ENCODE results near the gene TMEM151B. TPM values are rescaled to one million over a fixed set of nuclear protein-coding genes. Genes with fewer than 3 reads are reported as not detected.

TMEM151B gene
- total and polyA plus RNA-seq, 2 of the 13 experiments (the other 11 are each of a cell fraction or from before 2014, with no cell fraction given), result not detected

DNA sequence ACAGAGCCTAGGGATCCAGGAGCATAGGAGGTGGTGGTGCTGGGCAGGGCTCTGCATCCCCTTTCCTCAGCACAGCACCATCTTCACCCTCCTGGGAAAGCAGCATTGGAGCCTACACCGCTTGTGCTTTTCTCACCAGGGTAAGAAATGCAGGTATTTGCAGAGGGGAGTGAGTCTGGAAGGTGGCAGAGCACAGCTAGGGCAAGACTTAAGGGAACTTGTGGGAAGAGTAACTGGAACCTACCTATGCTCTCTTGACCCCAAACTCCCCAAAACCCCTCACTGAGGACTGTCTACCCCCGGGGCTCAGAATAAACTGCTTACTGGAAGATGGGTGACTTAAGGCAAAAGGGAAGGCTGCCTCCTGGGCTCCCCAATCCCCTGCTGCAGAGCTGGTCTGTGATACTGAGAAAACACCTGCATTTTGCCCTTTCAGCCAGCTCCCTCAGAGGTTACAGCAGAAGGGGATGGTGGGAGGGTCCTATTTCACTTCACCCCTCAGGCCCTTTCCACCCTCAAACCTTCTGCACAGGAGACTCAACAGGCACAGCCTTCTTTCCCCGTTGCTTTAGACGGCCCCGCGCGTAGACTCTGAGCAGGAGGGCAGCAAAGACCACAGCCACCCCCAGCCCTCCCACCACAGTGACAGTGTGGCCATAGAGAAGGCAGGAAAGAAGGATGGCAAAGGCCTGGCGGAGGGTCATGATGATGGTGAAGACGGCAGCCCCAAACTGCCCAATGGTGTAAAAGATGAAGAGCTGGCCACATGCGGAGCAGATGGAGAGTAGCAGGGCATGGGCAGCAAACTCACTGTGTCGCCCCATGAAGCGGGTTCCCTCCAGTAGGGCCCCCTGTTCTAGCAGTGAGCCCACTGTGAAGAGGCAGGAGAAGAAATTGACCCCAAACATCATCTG is 15.8 kb upstream of the TMEM151B start (continued):
- TF ChIP-seq, protein P1, sequence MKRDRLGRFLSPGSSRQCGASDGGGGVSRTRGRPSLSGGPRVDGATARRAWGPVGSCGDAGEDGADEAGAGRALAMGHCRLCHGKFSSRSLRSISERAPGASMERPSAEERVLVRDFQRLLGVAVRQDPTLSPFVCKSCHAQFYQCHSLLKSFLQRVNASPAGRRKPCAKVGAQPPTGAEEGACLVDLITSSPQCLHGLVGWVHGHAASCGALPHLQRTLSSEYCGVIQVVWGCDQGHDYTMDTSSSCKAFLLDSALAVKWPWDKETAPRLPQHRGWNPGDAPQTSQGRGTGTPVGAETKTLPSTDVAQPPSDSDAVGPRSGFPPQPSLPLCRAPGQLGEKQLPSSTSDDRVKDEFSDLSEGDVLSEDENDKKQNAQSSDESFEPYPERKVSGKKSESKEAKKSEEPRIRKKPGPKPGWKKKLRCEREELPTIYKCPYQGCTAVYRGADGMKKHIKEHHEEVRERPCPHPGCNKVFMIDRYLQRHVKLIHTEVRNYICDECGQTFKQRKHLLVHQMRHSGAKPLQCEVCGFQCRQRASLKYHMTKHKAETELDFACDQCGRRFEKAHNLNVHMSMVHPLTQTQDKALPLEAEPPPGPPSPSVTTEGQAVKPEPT (CRISPR knock-in tag; IDR thresholded peaks at IDR 0.05; ENCODE audit: low read depth), result no peak
- no peak for TF ChIP-seq YEATS2 (CRISPR knock-in tag; IDR thresholded peaks at IDR 0.05; ENCODE audit: borderline replicate concordance)
- TF ChIP-seq SMAD1 (CRISPR knock-in tag; IDR thresholded peaks at IDR 0.05; ENCODE audit: borderline replicate concordance, low read depth), result no peak
- TF ChIP-seq MAF1 (CRISPR knock-in tag; IDR thresholded peaks at IDR 0.05; ENCODE audit: borderline replicate concordance), result no peak
- TF ChIP-seq ZMYM4 (CRISPR knock-in tag; IDR thresholded peaks at IDR 0.05), result no peak
- TF ChIP-seq BRCA1 (CRISPR knock-in tag; IDR thresholded peaks at IDR 0.05), result no peak
- TF ChIP-seq, protein P2, sequence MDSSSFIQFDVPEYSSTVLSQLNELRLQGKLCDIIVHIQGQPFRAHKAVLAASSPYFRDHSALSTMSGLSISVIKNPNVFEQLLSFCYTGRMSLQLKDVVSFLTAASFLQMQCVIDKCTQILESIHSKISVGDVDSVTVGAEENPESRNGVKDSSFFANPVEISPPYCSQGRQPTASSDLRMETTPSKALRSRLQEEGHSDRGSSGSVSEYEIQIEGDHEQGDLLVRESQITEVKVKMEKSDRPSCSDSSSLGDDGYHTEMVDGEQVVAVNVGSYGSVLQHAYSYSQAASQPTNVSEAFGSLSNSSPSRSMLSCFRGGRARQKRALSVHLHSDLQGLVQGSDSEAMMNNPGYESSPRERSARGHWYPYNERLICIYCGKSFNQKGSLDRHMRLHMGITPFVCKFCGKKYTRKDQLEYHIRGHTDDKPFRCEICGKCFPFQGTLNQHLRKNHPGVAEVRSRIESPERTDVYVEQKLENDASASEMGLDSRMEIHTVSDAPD (CRISPR knock-in tag; IDR thresholded peaks at IDR 0.05), result no peak
- no peak; the same call in 1 of the 2 replicates for TF ChIP-seq POGZ (CRISPR knock-in tag; IDR thresholded peaks at IDR 0.05)
- no peak for TF ChIP-seq JUN (CRISPR knock-in tag; IDR thresholded peaks at IDR 0.05)
- no peak for TF ChIP-seq HNRNPLL (IDR thresholded peaks at IDR 0.05; ENCODE audit: low read depth, low read length, poor library complexity, severe bottlenecking)
- TF ChIP-seq ZC3H4 (CRISPR knock-in tag; IDR thresholded peaks at IDR 0.05; ENCODE audit: borderline replicate concordance), result peak; percentile 93; the same call in 1 of the 2 replicates
- no peak for TF ChIP-seq ZNF367 (CRISPR knock-in tag; IDR thresholded peaks at IDR 0.05; ENCODE audit: borderline replicate concordance)
- no peak for TF ChIP-seq HNF4A (CRISPR knock-in tag; IDR thresholded peaks at IDR 0.05)
- TF ChIP-seq ZNF256 (CRISPR knock-in tag; conservative IDR thresholded peaks at IDR 0.05), result no peak
- no peak for TF ChIP-seq ZKSCAN5 (CRISPR knock-in tag; IDR thresholded peaks at IDR 0.05)
- TF ChIP-seq, protein P3, sequence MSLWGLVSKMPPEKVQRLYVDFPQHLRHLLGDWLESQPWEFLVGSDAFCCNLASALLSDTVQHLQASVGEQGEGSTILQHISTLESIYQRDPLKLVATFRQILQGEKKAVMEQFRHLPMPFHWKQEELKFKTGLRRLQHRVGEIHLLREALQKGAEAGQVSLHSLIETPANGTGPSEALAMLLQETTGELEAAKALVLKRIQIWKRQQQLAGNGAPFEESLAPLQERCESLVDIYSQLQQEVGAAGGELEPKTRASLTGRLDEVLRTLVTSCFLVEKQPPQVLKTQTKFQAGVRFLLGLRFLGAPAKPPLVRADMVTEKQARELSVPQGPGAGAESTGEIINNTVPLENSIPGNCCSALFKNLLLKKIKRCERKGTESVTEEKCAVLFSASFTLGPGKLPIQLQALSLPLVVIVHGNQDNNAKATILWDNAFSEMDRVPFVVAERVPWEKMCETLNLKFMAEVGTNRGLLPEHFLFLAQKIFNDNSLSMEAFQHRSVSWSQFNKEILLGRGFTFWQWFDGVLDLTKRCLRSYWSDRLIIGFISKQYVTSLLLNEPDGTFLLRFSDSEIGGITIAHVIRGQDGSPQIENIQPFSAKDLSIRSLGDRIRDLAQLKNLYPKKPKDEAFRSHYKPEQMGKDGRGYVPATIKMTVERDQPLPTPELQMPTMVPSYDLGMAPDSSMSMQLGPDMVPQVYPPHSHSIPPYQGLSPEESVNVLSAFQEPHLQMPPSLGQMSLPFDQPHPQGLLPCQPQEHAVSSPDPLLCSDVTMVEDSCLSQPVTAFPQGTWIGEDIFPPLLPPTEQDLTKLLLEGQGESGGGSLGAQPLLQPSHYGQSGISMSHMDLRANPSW (CRISPR knock-in tag; IDR thresholded peaks at IDR 0.05; ENCODE audit: borderline replicate concordance), result no peak
- TF ChIP-seq NFE2 (CRISPR knock-in tag; IDR thresholded peaks at IDR 0.05), result no peak
- no peak; the same call in 1 of the 2 replicates for TF ChIP-seq HNRNPL (IDR thresholded peaks at IDR 0.05; ENCODE audit: low read depth, low read length)
- TF ChIP-seq ZNF747 (CRISPR knock-in tag; IDR thresholded peaks at IDR 0.05; ENCODE audit: borderline replicate concordance), result no peak
- no peak for TF ChIP-seq ZBTB3 (CRISPR knock-in tag; IDR thresholded peaks at IDR 0.05; ENCODE audit: borderline replicate concordance, low read depth)
- TF ChIP-seq NRL (CRISPR knock-in tag; IDR thresholded peaks at IDR 0.05; ENCODE audit: borderline replicate concordance), result no peak; the same call in 1 of the 2 replicates
- TF ChIP-seq ZSCAN22 (CRISPR knock-in tag; IDR thresholded peaks at IDR 0.05), result no peak
- no peak for TF ChIP-seq U2AF1 (optimal IDR thresholded peaks at IDR 0.05; ENCODE audit: low read depth, low read length)

Measured in HepG2 (cell line).